Upper lobe of left lung (tissue), 6 donors: ENCODE data around the gene MVB12B. TPM values are rescaled to one million over a fixed set of nuclear protein-coding genes. Genes with fewer than 3 reads are reported as not detected.

Experiments
- ATAC-seq, 2 donors: fragments of 200-7000 bp; cut with Tn5 transposase; one replicate each; pipeline ENCODE4 v1.9.1; 2022; ENCODE audit warnings: mild to moderate bottlenecking in 2 of 2, moderate library complexity in 2 of 2; ENCODE audit not compliant: low FRiP score in 2 of 2
- DNase-seq, 2 donors: peaks; one replicate each; pipeline ENCODE4 v3.0.0-alpha.2; 2019 to 2020
- H3K27ac ChIP-seq, 4 donors: fragments of 200-600 bp; sonication (generic); one replicate each; pipeline ENCODE4 v1.5.1; 2016 to 2019
- H3K27me3 ChIP-seq, 4 donors: fragments of 200-600 bp; sonication (generic); one replicate each; pipeline ENCODE4 v1.5.1; 2017 to 2019
- H3K36me3 ChIP-seq, 4 donors: fragments of 200-600 bp; sonication (generic); one replicate each; pipeline ENCODE4 v1.5.1; 2016 to 2019
- H3K4me1 ChIP-seq, 4 donors: fragments of 200-600 bp; sonication (generic); one replicate each; pipeline ENCODE4 v1.5.1; 2018 to 2019
- H3K4me3 ChIP-seq, 4 donors: fragments of 200-600 bp; sonication (generic); one replicate each; pipeline ENCODE4 v1.5.1; 2017 to 2019; ENCODE audit warnings: mild to moderate bottlenecking in 2 of 4, moderate library complexity in 1 of 4
- H3K9me3 ChIP-seq, 4 donors: fragments of 200-600 bp; sonication (generic); one replicate each; pipeline ENCODE4 v1.5.1; 2018 to 2019
- CTCF ChIP-seq, 6 experiments: fragments of 450-650 bp in 4 of 6; fragments of 200-600 bp in 2 of 6; sonication (generic) in 2 of 6; IDR thresholded peaks; one replicate each; pipeline ENCODE4 v1.5.1; 2016 to 2019; ENCODE audit warnings: antibody characterized with exemption in 6 of 6
- EP300 ChIP-seq, 4 donors: sonication (generic); formaldehyde crosslinking; IDR thresholded peaks; one replicate each; pipeline ENCODE4 v1.5.1; 2017; ENCODE audit warnings: antibody characterized with exemption in 4 of 4, control low read depth in 2 of 4
- POLR2A ChIP-seq, 4 donors: fragments of 450-650 bp; IDR thresholded peaks; one replicate each; pipeline ENCODE4 v1.5.1; 2016 to 2017; ENCODE audit warnings: antibody characterized with exemption in 4 of 4, mild to moderate bottlenecking in 2 of 4
- POLR2AphosphoS5 ChIP-seq, 2 donors: sonication (generic); formaldehyde crosslinking; IDR thresholded peaks; one replicate each; pipeline ENCODE4 v1.5.1; 2017; ENCODE audit warnings: antibody characterized with exemption in 2 of 2
- WGBS, 2 donors: methylation state at CpG; one replicate each; pipeline ENCODE4 v1.1.5; 2017 to 2018; 5-methylcytosine and 5-hydroxymethylcytosine counted together
- total RNA-seq, 6 donors: library from RNA; depleted of rRNA in 4 of 6; stranded (reverse); fragments of >200 nt in 4 of 6; gene quantifications; one replicate each; pipeline versions ENCODE4 v1.1.0 to v1.2.1, GENCODE V29; 2016 to 2021
- donor health status: DM: no; HTN: no; CAD: no; lungs with moderate emphysema.
- donor health status: DM: no; HTN: yes; CAD: no; lungs with severe emphysema.

The MVB12B gene
- total RNA-seq, 6 donors from 2014 or later, result 36.7 to 60.7 (median 41.0) TPM

GRCh38 chr9:126432659-126433058 lies 106.0 kb downstream of the MVB12B start:
- WGBS, 2 donors, result 92 to 95% methylated on average over 7 of the region's 7 CpGs
- Histone ChIP-seq H3K9me3 (no peaks in the 10 kb centered on the region), H3K27me3 (no peaks in the 10 kb centered on the region), H3K36me3 (peaks cover 3 to 16% (median 5%) of the 10 kb centered on the region in 4 donors), H3K4me3 (no peak overlapping the region), H3K4me1 (peaks cover 0 to 5% (median 0%) of the 10 kb centered on the region in 4 donors), H3K27ac (no peak overlapping the region)
- TF ChIP-seq POLR2AphosphoS5 (IDR thresholded peaks at IDR 0.05), result no peak
- TF ChIP-seq POLR2A (IDR thresholded peaks at IDR 0.05), result no peak
- TF ChIP-seq CTCF (IDR thresholded peaks at IDR 0.05), result no peak
- TF ChIP-seq EP300 (IDR thresholded peaks at IDR 0.05), result no peak
- no peak for ATAC-seq
- peak in 1 of 2 donors; percentile 1 for DNase-seq

GRCh38 chr9:126435105-126435504 lies 108.5 kb downstream of the MVB12B start:
- TF ChIP-seq POLR2AphosphoS5 (IDR thresholded peaks at IDR 0.05), result no peak
- TF ChIP-seq EP300 (IDR thresholded peaks at IDR 0.05), result no peak
- TF ChIP-seq CTCF (IDR thresholded peaks at IDR 0.05), result no peak
- no peak for TF ChIP-seq POLR2A (IDR thresholded peaks at IDR 0.05)
- no peak for DNase-seq
- Histone ChIP-seq H3K27ac (no peak overlapping the region), H3K9me3 (no peaks in the 10 kb centered on the region), H3K4me1 (peaks cover 0 to 5% (median 0%) of the 10 kb centered on the region in 4 donors), H3K27me3 (no peaks in the 10 kb centered on the region), H3K4me3 (no peak overlapping the region), H3K36me3 (peaks cover 0 to 4% (median 2%) of the 10 kb centered on the region in 4 donors)
- no peak for ATAC-seq
- WGBS, 2 donors, result 95 to 97% methylated on average over 2 of the region's 2 CpGs

GRCh38 chr9:126435626-126436025 lies 109.0 kb downstream of the MVB12B start:
- H3K27ac ChIP-seq, result no peak overlapping the region
- no peaks in the 10 kb centered on the region for H3K9me3 ChIP-seq
- no peak for DNase-seq
- no peak overlapping the region for H3K4me3 ChIP-seq
- 95 to 96% methylated on average over 8 of the region's 8 CpGs for WGBS, 2 donors
- TF ChIP-seq POLR2AphosphoS5 (IDR thresholded peaks at IDR 0.05), result no peak
- TF ChIP-seq EP300 (IDR thresholded peaks at IDR 0.05), result no peak
- no peak for TF ChIP-seq POLR2A (IDR thresholded peaks at IDR 0.05)
- no peak for TF ChIP-seq CTCF (IDR thresholded peaks at IDR 0.05)
- no peak for ATAC-seq
- no peaks in the 10 kb centered on the region for H3K27me3 ChIP-seq
- H3K36me3 ChIP-seq, result peaks cover 0 to 4% (median 2%) of the 10 kb centered on the region in 4 donors
- H3K4me1 ChIP-seq, result peaks cover 0 to 5% (median 0%) of the 10 kb centered on the region in 4 donors

- no peak overlapping the region for H3K4me3 ChIP-seq
- H3K4me1 ChIP-seq, result peaks cover 0 to 4% (median 0%) of the 10 kb centered on the region in 4 donors
- 64 to 69% methylated on average over 6 of the region's 6 CpGs for WGBS, 2 donors
- no peak overlapping the region for H3K27ac ChIP-seq
- H3K36me3 ChIP-seq, result peaks cover 0 to 4% (median 2%) of the 10 kb centered on the region in 4 donors
- no peaks in the 10 kb centered on the region for H3K27me3 ChIP-seq
- TF ChIP-seq EP300 (IDR thresholded peaks at IDR 0.05) (no peak), CTCF (IDR thresholded peaks at IDR 0.05) (no peak), POLR2AphosphoS5 (IDR thresholded peaks at IDR 0.05) (no peak), POLR2A (IDR thresholded peaks at IDR 0.05) (no peak)
- H3K9me3 ChIP-seq, result no peaks in the 10 kb centered on the region
- peak in 1 of 2 donors; percentile 19 for DNase-seq
- ATAC-seq, result no peak
Measured at GRCh38 chr9:126436545-126437267, 110.1 kb downstream of the MVB12B start.

GRCh38 chr9:126437268-126437666 lies 110.6 kb downstream of the MVB12B start:
- no peaks in the 10 kb centered on the region for H3K27me3 ChIP-seq
- H3K27ac ChIP-seq, result no peak overlapping the region
- DNase-seq (no peak), ATAC-seq (no peak)
- peaks cover 0 to 4% (median 2%) of the 10 kb centered on the region in 4 donors for H3K36me3 ChIP-seq
- no peaks in the 10 kb centered on the region for H3K4me1 ChIP-seq
- 88 to 92% methylated on average over 6 of the region's 6 CpGs for WGBS, 2 donors
- no peaks in the 10 kb centered on the region for H3K9me3 ChIP-seq
- H3K4me3 ChIP-seq, result no peak overlapping the region
- TF ChIP-seq CTCF (IDR thresholded peaks at IDR 0.05), result no peak
- no peak for TF ChIP-seq EP300 (IDR thresholded peaks at IDR 0.05)
- TF ChIP-seq POLR2A (IDR thresholded peaks at IDR 0.05), result no peak
- TF ChIP-seq POLR2AphosphoS5 (IDR thresholded peaks at IDR 0.05), result no peak
